Prostate gland (tissue), 2 donors: ENCODE data around the gene KDM6A.

Source experiments
- CTCF ChIP-seq, 4 experiments: fragments of 200-600 bp in 2 of 4; fragments of 450-650 bp in 2 of 4; sonication (generic) in 2 of 4; IDR thresholded peaks; 1 replicate in 3 of 4; 2 replicates in 1 of 4; pipeline ENCODE4 v1.5.1; 2016 to 2019; ENCODE audit warnings: antibody characterized with exemption in 4 of 4, mild to moderate bottlenecking in 2 of 4, moderate library complexity in 2 of 4
- POLR2A ChIP-seq: fragments of 450-650 bp; IDR thresholded peaks from one replicate; pipeline ENCODE4 v1.6.1; 2016; ENCODE audit warnings: antibody characterized with exemption, mild to moderate bottlenecking

GRCh38 chrX:44878780-44879179 is 5.8 kb downstream of the KDM6A start:
- TF ChIP-seq CTCF (IDR thresholded peaks at IDR 0.05) (no peak), POLR2A (no peak)
